Measurements from ENCODE around the gene COMMD6.

Gene COMMD6

GRCh38 chr13:75478659-75479058 lies 59.0 kb downstream of the COMMD6 start:
- no peak for DNase-seq (ENCODE audit: low read depth)
- TF ChIP-seq CTCF (conservative IDR thresholded peaks at IDR 0.05; ENCODE audit: low read depth, low read length): no peak
- H3K4me3 ChIP-seq (ENCODE audit: low read depth, low read length): no peak overlapping the region

Measured in choroid plexus epithelial cell (primary cell).